Nucleus accumbens (tissue), 56 donors: ENCODE data around the gene PRAC2.
"Not testable (repeated sequence)": the region's sequence is repeated elsewhere in the genome, so short reads cannot be mapped to it uniquely, and the experiment has no call there.

Experiments
- DNase-seq, 56 donors: peaks; one replicate each; lab custom pipeline; 2025; lab: John Stamatoyannopoulos, UW

PRAC2 gene

GRCh38 chr17:48722915-48723422, at the start of gene PRAC2:
TSS of gene PRAC2 (plus strand) at chr17:48723185. CDS start at chr17:48724411, 1,226 bp downstream.
- no peak for DNase-seq

- no peak for DNase-seq
Observed at GRCh38 chr17:48676963-48677558, 45.9 kb upstream of the PRAC2 start.

GRCh38 chr17:48678141-48678971, 44.6 kb upstream of the PRAC2 start:
- DNase-seq, result peak in 36 of 56 donors; percentile 2 to 70 (median 10)

DNA sequence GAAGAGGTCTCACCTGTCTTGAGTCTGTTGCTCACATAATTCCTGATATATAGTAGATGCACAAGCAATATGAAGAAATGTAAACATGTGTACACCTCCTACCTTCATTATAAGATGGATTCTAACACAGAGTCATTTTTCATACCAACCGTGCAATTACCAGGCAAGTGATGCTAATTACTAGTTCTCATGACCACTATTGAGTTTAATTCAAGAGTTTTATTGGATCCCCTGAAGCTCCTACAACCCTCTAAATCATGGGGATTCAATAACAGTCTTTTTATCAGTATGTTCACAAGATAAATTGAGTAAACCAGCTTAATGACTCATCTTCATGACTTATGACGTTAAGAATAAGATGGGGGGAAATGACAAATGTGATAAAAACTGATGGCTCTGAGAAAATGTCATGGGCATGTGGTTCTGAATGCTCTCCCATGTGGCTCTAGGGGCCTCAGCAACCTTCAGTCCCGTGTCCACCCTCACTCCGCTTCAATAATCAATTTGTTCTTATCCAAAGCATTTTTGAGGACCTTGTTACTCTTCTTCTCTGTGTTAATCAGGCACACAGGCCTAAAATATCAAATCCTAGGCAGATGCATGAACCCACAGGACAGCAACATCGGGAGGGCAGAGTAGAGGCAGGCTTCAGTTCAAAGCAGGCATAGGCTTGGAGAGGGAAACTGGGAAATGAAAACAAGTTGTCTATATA, 43.4 kb upstream of the PRAC2 start:
- no peak for DNase-seq

DNA sequence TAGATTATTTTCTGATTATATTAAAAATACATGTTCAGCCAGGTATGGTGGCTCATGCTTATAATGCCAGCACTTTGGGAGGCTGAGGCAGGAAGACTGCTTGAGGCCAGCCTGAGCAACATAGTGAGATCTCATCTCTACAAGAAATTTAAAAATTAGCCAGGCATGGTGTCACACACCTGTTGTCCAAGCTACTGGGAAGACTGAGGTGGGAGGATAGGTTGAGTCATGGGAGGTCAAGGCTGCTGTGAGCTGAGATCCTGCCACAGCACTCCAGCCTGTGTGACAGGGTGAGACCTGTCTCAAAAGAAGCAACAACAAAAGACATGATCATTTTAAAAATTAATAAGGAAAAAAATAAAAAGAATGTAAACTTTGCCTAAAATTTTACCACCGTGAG, 41.4 kb upstream of the PRAC2 start:
- no peak for DNase-seq

DNA sequence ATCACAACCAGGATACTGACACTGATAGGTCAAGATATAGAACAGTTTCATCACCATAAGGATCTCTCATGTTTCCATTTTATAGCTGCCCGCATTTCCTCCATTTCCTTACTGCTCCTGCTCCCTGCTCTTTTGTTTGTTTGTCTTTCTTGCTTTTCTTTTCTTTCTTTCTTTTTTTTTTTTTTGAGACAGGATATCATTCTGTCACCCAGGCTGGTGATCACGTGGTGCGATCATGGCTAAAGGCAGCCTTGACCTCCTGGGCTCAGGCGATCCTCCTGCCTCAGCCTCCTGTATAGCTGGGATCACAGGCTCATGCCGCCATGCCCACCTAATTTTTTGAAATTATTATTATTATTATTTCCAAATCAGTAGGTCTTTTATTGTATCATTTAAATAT, 32.3 kb upstream of the PRAC2 start:
- DNase-seq, result no peak

GRCh38 chr17:48692049-48692448, 30.9 kb upstream of the PRAC2 start:
- DNase-seq, result no peak

GRCh38 chr17:48693178-48693577, 29.8 kb upstream of the PRAC2 start:
- no peak for DNase-seq

GRCh38 chr17:48701864-48702532, 21.0 kb upstream of the PRAC2 start:
- no peak for DNase-seq

GRCh38 chr17:48704361-48705248, 18.4 kb upstream of the PRAC2 start:
- no peak for DNase-seq

DNA sequence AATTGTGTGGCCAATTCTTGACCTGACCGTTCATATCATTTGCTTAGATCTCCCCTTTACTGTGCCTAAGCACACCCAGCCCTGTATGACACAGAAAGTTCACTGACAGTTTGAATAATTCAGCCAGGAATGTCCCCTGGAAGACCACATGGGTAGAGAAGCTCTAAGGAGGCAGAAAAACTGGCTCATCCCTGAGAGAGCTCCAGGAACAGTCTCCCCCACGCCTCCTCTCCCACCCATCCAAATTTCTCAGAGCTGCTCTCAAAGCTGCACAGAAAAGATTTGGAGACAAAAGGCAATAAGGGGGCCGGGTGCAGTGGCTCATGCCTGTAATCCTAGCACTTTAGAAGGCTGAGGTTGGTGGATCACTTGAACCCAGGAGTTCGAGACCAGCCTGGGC, 11.9 kb upstream of the PRAC2 start:
- no peak for DNase-seq

GRCh38 chr17:48715496-48716399, 7.2 kb upstream of the PRAC2 start:
- DNase-seq, result no peak

DNA sequence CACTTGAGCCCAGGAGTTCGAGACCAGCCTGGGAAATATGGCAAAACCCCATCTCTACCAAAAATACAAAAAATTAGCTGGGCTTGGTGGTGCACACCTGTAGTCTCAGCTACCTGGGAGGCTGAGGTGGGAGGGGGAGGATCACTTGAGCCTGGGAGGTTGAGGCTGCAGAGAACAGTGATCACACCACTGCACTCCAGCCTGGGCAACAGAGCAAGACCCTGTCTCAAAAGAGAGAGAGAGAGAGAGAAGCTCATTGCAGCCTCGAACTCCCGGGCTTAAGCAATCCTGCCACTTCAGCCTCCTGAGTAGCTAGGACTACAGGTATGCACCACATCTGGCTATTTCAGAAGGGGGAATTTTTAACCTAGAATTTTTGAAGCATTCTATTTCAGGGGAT, 6.4 kb upstream of the PRAC2 start:
- not testable (repeated sequence) for DNase-seq

- DNase-seq, result no peak
Observed at GRCh38 chr17:48717367-48718226, 5.4 kb upstream of the PRAC2 start.

DNA sequence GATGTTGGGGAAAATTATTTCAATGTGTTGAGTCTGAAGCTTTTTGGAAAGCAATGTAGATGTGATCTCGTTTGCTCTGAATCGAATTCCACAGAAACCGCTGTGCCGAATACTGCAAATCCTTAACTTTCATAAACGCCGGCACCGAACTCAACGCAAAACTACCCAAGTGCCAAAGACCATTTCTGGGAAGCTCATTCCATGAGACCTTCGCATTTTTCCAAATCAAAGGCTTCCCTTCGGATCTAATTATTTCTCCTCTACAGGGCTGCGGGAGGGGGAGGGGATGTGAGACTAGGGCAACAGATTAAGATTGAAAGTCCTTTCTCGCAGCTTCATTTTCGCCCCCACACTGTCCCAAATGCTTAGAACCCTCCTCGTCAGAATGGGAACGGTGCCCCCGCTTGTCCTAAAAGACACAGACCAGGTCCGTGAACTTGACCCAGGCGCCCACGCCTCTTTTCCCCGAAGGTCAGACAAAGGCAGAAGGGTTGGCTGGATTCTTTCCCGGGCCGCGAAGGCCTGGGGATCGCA, 4.7 kb upstream of the PRAC2 start:
- DNase-seq, result no peak

DNA sequence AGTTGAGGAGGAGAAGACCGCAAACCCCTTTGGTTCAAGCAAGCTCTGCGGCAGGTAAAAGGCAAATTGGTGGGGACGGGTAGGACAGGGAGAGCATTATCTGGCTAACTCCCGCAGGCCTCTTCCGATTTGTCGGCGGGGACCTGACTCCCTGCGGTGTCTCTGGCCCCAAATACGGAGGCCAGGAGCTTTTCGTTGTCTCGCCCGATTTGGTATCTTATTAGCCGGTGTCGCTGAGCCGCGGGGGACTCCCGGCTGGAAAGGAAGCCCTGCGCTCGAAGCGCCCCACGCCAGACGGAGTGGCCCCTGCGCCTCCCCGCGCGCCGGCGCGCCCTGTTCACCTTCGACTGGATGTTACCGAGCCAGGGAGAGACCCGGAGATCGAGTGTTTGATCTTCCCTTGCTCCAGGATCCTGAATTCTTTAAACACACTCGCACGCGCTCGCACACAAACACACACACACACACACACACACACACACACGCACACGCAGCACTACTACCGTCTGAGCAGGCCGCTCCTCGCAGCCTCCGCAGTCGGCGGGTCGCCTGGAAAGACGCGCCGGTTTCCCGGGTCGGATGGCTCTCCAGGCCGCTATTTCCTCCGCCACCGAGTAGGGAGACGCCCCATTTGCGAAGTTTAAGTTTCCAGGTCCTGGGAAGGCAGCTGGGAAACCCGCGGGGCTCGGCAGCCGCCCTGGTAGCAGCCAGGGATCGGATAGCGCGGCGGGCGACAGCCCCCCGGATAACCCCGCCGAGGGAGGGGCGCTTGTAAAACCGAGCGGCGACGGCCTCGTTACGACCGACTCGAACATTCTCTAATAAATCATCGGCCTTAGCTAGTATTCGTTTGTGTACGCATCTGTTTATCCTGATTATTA, 4.0 kb upstream of the PRAC2 start:
- DNase-seq, result no peak
